Fibroblast of lung (primary cell): ENCODE measurements around the gene C20orf204.

Source experiments
- EZH2 ChIP-seq: IDR thresholded peaks from 2 replicates; pipeline ENCODE4 v1.5.1; 2012; ENCODE audit warnings: low read length, control low read depth, mild to moderate bottlenecking; ENCODE audit errors: missing control alignments
- TF ChIP-seq, protein P1 (sequence below), 2 donors: IDR thresholded peaks in 1 of 2; conservative IDR thresholded peaks in 1 of 2; 1 replicate in 1 of 2; 2 replicates in 1 of 2; pipeline ENCODE4 v1.5.1; 2011 to 2012; ENCODE audit warnings: low read length in 2 of 2, control low read depth in 1 of 2, inconsistent platforms in 1 of 2, low read depth in 1 of 2, mild to moderate bottlenecking in 1 of 2

DNA sequence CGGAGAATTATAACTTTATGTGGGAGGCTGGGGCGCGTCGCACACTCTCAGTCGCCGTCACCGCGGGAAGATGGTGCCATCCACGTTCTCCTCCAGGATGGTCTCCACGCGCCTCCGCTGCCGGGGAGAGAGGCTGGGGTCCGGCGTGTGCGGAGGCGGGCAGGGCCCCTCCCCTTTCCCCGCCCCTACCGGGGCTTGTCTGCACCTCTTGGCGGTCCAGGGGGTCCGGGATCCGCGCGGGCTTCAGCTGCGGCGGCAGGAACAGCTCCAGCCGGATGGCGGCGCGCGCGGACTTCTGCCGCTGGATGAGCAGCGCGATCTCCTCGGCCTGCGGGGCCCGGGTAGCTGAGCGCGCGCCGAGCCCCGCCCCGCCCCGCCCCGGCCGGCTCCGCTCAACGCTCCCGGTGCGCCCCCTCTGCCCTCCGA, 47.4 kb downstream of the C20orf204 start:
- TF ChIP-seq, protein P1, sequence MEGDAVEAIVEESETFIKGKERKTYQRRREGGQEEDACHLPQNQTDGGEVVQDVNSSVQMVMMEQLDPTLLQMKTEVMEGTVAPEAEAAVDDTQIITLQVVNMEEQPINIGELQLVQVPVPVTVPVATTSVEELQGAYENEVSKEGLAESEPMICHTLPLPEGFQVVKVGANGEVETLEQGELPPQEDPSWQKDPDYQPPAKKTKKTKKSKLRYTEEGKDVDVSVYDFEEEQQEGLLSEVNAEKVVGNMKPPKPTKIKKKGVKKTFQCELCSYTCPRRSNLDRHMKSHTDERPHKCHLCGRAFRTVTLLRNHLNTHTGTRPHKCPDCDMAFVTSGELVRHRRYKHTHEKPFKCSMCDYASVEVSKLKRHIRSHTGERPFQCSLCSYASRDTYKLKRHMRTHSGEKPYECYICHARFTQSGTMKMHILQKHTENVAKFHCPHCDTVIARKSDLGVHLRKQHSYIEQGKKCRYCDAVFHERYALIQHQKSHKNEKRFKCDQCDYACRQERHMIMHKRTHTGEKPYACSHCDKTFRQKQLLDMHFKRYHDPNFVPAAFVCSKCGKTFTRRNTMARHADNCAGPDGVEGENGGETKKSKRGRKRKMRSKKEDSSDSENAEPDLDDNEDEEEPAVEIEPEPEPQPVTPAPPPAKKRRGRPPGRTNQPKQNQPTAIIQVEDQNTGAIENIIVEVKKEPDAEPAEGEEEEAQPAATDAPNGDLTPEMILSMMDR (conservative IDR thresholded peaks at IDR 0.05 in 1 of 2, IDR thresholded peaks at IDR 0.05 in 1 of 2; ENCODE audit: low read depth in 1 of 2, low read length in 2 of 2), result peak; percentile 37 to 48
- TF ChIP-seq EZH2, result no peak
